ENCODE measurements around the gene DUSP5.

DUSP5 gene

GRCh38 chr10:110499796-110500514, 2.2 kb downstream of the DUSP5 start:
- no peak for DNase-seq (ENCODE audit: low read depth in 1 of 2, low spot score in 1 of 2)

DNA sequence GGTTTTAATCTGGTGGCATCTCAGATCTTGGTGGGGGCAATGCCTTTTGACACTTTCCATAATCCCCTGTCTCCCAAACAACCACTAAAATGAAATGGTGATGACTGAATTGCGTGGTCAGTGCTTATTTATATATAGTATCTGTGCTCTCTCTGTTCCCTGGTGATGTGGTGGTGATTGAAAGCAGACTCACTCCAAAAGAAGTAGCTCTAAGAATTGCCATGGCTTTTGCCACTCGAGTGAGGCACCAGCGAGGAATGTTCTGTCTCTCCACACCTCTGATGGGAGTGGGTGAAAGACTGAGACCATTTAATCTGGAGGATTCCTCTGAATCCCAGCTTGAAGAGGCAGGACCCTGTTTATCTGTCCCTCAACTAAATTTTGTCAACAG, 2.8 kb downstream of the DUSP5 start:
- DNase-seq (ENCODE audit: low read depth in 1 of 2, low spot score in 1 of 2), result no peak

DNA sequence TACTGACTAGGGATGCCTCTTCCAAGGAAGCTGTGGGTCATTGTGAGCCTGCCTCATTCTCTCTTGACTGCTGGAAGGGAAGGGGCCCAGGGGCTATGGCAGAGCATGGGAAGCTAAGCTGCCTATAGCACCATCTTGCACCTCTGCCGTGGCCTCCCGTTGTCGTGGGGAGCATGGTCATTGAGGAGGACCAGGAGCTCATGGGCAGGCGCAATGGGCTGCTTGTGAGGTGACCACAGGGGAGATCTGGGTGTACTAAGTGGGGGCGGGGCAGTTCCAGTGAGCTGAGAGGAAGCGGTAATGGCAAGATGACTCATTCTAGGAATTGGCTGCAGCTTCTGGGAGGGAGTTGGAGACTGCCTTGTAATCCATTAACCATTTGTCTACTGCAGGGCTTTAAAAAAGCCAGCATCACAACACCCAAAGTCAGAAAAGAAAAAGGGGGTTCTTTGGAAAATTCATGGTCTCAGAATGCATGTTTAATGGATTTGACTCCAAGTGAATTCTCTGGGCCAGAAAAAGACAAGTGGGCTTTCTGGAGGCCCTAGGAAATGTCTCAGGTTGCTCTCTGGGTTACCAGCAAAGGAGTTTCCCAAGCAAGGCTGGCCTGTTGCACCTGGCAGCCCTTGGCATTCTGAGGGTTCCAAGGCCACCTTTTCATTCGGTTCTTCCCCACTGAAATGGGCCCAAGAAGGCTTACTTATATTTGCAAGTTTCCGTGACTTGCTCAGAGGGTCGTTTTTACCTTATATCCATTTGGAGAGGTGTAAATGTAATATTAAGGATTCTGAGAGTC, 3.6 kb downstream of the DUSP5 start:
- DNase-seq (ENCODE audit: low read depth in 1 of 2, low spot score in 1 of 2), result peak; percentile 27 to 34

GRCh38 chr10:110502072-110502845, 4.6 kb downstream of the DUSP5 start:
- DNase-seq (ENCODE audit: low read depth in 1 of 2, low spot score in 1 of 2), result no peak

DNA sequence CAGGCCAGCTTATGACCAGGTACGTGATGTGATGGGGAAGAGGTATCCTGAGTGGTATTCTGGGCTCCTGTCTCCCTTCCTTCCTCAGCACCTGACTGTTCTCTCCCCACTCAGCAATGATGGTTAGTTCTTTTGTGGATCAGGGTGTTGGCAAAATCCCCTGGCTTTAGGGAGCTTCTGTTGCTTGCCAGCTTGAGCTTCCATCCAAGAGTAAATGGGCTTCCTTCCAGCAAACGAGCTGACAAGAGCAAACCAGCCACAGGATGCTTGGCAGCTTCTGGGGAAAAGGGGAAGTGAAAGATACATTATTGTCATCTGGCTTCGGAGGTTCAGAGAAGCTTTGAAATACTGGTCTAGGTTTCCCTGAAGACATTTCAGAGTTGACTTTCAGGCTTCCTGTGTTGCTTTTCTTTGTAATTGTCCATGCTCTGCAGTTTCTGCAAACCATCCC, 5.2 kb downstream of the DUSP5 start:
- DNase-seq (ENCODE audit: low read depth in 1 of 2, low spot score in 1 of 2), result no peak

DNA sequence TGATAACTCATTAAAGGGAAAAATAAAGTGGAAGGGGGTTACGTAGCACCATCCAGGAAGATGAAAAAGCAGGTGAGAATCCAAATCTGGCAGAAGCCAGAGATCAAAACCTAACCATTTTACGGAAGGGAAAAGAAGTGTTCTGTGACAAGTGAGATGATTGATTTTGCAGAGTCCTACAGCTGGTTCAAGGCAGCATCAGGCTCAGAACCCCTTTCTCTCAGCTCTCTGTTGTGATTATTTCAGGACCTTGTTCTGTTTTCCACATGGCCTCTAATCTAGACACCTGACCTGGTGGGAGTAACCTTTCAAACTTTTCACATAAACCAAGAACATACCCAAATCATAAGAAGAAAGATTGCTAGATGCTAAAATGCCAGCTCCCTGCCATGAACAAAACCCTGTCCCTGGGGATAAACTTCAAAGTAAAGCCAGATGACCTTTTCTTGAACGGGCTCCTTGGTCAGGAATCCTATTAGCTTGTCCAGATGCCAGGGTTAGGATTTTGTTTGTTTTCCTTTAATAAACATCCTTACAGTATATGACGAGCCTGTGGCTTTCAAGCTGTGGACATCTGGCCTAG, 5.9 kb downstream of the DUSP5 start:
- DNase-seq (ENCODE audit: low read depth in 1 of 2, low spot score in 1 of 2), result no peak

DNA sequence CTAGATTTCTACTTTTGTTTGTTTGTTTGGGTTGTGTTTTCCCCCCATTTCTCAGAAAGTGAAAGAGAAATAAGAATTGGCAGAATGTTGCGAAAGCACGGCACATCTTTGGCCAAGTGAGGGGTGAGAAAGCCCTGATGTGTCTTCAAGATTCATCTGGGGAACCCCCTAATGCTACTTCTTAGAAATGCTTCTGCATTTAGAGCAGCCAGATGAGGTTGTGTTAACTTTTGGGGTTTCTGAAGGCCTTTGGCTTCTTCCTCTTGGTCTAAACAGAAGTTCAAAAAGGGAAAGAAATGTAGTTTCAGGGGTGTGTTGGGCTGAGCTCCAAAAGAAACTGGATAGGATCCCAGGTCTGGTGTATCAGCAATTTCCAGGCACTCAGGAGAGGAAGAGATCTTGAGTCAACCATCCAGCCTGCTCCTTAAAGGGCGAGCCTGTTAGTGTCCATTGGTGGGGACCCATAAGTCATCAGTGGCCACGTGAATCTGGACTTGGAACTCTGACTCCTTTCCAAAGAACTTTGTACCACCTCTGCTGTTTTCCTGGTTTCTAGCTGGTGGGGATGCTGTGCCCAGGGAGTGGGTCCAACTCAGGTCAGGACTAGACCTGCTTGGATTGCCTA, 6.5 kb downstream of the DUSP5 start:
- DNase-seq (ENCODE audit: low read depth in 1 of 2, low spot score in 1 of 2), result no peak

DNA sequence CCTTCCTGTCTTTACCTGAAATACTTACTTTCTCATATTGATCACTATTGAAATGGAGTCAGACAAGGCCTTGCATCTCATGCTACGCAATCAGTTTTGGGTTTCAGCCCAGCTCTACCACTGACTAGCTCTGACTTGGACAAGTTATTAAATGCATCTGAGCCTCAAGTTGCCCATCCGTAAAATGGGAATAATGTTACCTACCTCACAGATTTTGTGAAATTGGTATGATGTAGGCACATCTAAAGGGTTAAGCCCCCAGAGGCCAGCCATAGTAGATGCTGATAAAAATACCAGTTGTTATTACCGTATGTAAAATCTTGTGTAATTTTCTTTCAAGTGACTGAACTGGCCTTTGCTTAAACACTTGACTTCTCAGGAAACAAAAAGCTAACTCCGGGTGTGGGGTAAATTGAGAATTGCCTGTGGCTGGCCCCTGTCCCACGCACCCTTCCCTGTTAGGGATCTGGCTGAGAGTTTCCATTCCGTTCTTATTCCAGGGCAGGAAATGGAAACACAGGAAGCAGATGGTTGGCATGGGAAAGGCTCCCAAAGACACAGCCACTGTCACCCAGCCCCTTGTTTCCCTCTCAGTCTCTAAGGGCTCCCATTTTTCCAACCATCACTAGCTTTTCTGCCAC, 7.5 kb downstream of the DUSP5 start:
- DNase-seq (ENCODE audit: low read depth in 1 of 2, low spot score in 1 of 2), result no peak

- DNase-seq (ENCODE audit: low read depth in 1 of 2, low spot score in 1 of 2), result no peak
These were observed 8.7 kb downstream of the DUSP5 start for GRCh38 chr10:110506448-110506847.

GRCh38 chr10:110507346-110507745, 9.6 kb downstream of the DUSP5 start:
- no peak for DNase-seq (ENCODE audit: low read depth in 1 of 2, low spot score in 1 of 2)

- no peak for DNase-seq (ENCODE audit: low read depth in 1 of 2, low spot score in 1 of 2)
These were observed 10.6 kb downstream of the DUSP5 start for GRCh38 chr10:110508159-110508788.

DNA sequence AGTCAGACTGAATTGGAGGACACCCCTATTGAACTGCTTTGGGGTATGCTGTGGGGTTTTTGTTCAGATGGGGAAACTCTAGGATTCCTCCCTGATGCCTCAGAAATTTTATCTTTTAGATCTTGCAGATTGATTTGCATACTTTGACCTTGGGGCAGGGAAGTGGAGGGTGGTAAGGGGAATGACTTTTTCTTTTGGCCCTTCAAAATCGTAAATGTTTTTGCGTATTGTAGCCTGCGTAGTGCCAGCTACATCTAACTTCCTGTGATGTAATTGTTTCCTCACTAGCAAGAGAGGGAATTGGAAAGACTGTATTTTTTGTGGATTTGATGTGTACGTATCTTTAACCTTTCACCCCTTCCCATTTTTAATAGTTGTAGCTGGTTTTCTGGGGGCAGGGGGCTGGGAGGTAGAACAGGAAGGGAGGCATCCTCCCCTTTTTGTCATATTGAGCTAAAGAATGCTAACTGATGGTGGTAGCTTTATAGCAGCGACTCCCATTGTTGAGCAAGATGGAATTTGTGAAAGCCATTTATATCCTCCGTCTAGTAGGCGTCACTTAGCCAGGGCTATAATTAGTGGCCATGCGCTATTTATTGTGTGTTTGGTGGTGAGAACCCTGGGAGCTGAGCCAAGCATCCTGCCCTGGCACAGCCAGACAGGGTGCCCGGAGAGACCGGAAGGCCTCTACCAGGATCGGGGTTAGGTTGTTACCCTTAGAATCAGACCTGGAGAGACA, 11.3 kb downstream of the DUSP5 start:
- DNase-seq (ENCODE audit: low read depth in 1 of 2, low spot score in 1 of 2), result no peak

DNA sequence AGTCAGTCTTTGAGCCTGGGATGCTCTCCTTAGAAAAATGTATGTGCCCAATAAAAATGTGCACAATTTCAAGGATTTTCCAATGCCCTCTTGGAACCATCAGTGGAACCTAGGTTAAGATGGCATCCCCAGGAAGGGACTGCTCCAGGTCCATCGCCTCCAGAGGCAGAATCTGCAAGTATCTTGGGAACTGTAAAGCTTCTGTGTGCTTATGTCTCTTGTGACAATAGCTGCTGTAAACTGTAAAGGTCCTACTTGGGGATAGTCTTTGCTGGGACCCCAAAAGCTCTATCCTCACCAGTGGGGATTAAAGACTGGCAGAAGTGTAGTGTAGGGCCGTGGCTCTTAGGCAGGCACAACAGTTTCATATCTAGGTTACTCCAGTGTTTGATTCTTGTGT, 11.9 kb downstream of the DUSP5 start:
- no peak for DNase-seq (ENCODE audit: low read depth in 1 of 2, low spot score in 1 of 2)

DNA sequence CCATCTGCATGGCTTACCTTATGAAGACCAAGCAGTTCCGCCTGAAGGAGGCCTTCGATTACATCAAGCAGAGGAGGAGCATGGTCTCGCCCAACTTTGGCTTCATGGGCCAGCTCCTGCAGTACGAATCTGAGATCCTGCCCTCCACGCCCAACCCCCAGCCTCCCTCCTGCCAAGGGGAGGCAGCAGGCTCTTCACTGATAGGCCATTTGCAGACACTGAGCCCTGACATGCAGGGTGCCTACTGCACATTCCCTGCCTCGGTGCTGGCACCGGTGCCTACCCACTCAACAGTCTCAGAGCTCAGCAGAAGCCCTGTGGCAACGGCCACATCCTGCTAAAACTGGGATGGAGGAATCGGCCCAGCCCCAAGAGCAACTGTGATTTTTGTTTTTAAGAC, 12.4 kb downstream of the DUSP5 start:
- no peak for DNase-seq (ENCODE audit: low read depth in 1 of 2, low spot score in 1 of 2)

DNA sequence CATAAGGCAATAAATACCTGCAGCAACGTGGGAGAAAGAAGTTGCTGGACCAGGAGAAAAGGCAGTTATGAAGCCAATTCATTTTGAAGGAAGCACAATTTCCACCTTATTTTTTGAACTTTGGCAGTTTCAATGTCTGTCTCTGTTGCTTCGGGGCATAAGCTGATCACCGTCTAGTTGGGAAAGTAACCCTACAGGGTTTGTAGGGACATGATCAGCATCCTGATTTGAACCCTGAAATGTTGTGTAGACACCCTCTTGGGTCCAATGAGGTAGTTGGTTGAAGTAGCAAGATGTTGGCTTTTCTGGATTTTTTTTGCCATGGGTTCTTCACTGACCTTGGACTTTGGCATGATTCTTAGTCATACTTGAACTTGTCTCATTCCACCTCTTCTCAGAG, 13.0 kb downstream of the DUSP5 start:
- DNase-seq (ENCODE audit: low read depth in 1 of 2, low spot score in 1 of 2), result no peak

GRCh38 chr10:110511734-110512449, 14.2 kb downstream of the DUSP5 start:
- DNase-seq (ENCODE audit: low read depth in 1 of 2, low spot score in 1 of 2), result no peak

GRCh38 chr10:110512461-110513187, 14.9 kb downstream of the DUSP5 start:
- DNase-seq (ENCODE audit: low read depth in 1 of 2, low spot score in 1 of 2), result no peak

- no peak for DNase-seq (ENCODE audit: low read depth in 1 of 2, low spot score in 1 of 2)
These were observed 16.2 kb downstream of the DUSP5 start for GRCh38 chr10:110513949-110514348.
